GM21515 (cell line): ENCODE results near the gene OXSR1.
"Not testable (repeated sequence)": the region's sequence is repeated elsewhere in the genome, so short reads cannot be mapped to it uniquely, and the experiment has no call there.

Experiments used
- ATAC-seq: cut with Tn5 transposase; IDR thresholded peaks from one replicate; pipeline ENCODE4 v1.9.1; 2021; ENCODE audit not compliant: unreplicated experiment

Gene OXSR1

DNA sequence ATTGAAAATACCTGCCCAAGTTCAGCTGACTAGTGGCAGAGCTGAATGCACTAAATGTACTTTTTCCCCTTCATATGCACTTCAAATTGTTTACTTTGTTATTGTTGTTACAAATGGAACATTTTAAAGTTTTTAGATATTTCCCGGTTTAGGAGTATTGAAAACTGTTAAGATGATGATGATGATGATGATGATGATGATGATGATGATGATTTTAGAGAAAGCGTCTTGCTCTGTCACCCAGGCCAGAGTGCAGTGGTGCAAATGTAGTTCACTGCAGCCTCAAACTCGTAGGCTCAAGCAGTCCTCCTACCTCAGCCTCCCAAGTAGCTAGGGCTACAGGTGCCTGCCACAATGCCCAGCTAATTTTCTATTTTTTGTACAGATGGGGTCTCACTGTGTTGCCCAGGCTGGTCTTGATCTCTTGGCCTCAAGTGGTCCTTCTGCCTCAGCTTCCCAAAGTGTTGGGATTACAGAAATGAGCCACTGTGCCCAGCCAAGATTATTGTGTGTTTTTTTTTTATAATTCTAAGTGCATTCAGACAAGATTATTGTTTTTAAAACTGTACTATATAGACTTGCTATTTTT, 54.4 kb downstream of the OXSR1 start:
- no peak for ATAC-seq

DNA sequence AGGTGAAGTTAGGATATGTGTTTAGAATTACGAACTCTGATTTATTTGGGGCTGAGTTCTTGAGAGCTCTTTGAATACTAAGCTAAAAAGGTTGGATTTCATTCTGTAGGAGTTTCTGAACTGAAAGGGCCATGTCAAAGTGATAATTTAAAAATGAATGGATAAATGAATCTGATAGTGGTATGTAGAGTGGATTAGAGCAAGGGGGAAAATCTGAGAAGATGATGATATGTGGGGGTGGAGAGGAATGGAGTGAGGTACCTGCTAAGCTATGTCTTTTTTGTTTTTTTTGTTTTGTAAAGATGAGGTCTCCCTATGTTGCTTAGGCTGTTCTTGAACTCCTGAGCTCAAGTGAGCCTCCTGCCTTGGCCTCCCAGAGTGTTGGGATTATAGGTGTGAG, 55.7 kb downstream of the OXSR1 start:
- no peak for ATAC-seq

DNA sequence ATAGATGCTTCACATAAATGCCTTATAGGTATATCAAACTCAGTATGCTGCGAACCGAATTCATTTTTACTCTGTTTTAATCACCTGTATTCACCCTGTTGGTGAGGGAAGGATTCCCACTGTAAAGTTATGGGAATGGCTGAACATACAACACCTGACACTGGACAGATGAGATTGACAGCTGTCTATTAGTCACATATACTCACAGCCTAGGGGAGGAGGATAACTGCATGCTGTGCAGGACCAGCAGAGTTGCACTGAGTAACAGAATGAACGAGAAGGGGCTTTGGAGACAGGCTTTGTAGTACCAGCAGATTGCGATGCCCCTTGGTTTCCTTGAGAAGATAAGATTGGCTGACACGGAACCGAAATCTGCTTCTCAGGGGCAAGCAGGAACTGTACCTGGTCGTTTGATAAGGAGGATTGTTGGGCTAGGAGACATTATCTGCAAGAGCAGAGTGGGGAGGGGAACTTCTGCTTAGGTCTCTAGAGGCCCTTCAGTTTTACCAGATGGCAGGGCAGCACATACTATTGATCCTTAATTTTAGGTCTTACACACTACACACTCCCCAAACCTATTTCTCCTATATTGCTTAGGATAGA, 56.8 kb downstream of the OXSR1 start:
- ATAC-seq, result no peak

DNA sequence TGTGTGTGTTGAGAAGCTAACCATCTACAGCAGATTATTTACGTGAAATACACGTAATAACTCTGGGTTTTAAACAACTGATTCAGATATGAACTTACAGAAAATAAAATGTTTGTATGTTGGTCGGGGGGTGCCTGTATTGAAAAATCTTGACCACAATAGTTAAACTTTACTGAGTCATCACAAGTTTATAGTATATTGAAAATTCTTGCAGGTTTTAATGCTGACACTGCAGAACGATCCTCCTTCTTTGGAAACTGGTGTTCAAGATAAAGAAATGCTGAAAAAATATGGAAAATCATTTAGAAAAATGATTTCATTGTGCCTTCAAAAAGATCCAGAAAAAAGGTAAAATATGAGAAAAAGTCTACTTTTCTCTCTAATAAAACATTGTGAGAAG, 59.0 kb downstream of the OXSR1 start:
- ATAC-seq, result no peak

DNA sequence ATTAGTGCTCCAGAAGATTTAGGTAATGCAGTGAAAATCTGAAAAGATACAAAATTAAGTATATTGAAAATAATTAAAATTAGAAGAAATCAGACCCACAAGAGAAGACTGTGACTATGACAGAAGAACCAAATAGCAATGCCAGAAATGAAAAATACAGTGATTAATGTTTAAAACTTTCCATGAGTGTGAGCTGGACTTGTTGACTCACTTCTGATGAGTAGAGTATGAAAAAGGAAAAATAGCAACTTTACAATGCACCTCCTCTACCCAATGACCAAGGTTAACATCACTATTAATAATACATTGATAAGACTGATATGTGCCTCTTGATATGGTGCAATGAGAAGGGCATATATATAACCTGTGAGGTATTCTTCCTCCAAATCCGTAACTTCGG, 60.9 kb downstream of the OXSR1 start:
- no peak for ATAC-seq

DNA sequence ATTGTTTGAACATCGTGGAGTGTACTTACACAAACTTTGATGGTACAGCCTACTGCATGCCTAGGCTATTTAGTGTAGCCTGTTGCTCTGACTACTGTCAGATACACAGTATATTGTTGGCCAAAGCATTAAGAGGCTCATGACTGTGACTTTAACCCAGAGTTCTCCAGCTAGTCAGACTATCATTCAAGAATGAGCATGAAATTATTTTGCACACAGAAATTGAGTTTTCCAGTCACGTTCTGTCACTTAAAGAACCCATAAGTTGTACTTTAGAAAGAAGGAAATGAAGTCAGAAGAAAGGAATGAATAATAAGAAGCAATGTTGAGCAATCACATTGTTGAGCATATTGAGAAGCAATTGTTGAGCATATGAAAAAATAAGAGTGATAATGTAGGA, 62.7 kb downstream of the OXSR1 start:
- no peak for ATAC-seq

DNA sequence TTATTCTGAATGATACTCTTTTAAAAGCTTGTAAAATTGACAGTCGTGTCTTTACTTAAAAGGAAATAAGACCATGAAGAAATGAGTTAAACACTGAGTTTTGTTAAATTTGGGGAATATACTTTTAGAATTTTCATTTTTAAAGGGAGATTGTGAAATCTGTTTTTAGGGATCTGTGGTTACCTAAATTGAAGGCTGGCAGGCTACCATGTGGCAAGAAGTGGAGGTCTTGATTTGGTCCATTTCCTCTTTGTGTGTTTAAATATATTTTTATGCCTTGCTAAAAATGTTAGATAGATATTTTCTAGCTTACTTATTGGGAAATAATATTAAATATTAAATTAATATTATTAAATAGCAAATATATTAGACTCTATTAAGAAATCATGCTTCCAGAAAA, 63.7 kb downstream of the OXSR1 start:
- ATAC-seq, result no peak

DNA sequence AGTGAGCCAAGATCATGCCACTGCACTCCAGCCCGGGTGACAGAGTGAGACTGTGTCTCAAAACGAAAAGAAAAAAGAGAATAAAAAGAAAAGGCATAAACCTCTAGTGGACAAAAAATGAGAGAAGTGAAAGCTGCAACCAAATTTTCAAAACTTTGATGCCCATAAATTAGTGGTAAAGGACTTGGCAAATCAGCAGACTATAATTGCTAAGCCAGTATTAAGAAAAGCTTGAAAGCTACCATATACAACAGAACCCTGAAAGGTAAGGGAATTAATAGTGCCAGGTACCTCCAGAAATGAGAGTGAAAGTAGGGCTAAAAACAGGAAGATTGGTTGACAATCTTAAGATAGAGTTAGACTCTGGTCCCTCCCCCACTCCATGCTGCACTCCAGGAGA, 67.4 kb downstream of the OXSR1 start:
- no peak for ATAC-seq

DNA sequence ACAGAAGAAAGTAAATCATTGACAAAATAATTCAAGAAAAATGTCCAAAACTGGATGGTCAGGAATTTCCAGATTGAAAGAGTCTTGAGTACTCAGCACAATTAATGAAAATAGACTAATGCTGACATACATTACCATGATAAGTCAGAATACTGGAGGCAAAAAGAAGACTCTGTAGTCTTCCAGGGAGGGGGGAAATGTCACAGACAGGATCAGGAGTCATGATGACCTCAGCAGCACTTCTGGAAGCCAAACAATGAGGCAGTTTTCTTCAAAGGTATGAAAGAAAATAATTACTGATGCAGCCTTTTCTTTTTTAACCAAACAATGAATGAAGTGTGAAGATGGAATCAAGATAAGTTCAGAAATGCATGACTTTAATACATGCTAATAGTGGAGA, 70.1 kb downstream of the OXSR1 start:
- no peak for ATAC-seq

DNA sequence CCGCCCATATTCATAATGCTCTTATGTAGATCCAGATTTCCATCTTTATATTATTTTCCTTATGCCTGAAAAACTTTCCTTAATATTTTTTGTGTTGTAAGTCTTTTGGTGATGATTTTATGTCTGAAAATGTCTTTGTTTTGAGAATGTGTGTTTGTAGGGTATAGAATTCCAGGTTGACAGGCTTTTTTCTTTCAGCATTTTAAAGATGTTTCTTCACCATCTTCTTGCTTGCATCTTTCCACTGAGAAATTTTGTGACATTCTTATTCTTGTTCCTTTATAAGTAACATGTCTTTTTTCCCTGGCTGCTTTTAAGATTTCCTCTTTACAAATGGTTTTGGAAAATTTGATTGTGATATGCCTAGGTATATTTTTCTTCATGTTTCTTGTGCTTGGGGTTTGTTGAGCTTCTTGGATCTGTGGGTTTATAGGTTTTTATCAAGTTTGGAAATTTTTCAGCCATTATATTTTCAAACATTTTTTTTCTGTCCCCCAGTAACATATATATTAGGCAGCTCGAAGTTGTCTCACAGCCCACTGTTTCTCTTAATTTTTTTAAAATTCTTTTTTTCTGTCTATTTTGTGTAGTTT, 73.2 kb downstream of the OXSR1 start:
- no peak for ATAC-seq

DNA sequence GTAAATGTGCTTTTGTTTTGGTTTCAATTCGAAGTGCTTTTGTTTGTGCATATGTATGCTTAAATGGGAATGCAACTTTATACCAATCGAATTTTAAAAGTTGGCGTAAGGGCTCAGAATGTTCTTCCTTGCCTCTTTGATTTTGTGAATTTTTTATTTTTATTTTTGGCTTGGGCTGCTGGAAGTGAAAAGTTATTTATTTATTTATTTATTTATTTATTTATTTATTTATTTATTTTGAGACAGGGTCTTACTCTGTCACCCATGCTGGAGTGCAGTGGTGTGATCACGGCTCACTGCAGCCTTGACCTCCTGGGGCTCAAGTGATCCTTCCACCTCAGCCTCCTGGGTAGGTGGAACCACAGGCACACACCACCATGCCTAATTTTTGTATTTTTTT, 77.5 kb downstream of the OXSR1 start:
- not testable (repeated sequence) for ATAC-seq

DNA sequence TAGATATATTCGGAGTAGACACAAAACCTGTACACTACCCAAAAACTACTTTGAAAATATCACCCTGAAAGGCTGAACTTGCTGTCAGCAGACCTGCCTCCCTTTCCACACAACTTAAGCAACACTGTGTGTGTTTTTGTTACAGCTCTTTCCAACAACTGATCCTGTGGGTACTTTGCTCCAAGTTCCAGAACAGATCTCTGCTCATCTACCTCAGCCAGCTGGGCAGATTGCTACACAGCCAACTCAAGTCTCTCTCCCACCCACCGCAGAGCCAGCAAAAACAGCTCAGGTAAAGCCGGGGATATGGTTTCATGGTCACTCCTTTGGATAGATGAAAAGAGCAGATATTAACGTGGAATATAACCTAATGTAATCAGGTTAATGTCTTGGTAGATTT, 80.6 kb downstream of the OXSR1 start:
- ATAC-seq, result no peak

DNA sequence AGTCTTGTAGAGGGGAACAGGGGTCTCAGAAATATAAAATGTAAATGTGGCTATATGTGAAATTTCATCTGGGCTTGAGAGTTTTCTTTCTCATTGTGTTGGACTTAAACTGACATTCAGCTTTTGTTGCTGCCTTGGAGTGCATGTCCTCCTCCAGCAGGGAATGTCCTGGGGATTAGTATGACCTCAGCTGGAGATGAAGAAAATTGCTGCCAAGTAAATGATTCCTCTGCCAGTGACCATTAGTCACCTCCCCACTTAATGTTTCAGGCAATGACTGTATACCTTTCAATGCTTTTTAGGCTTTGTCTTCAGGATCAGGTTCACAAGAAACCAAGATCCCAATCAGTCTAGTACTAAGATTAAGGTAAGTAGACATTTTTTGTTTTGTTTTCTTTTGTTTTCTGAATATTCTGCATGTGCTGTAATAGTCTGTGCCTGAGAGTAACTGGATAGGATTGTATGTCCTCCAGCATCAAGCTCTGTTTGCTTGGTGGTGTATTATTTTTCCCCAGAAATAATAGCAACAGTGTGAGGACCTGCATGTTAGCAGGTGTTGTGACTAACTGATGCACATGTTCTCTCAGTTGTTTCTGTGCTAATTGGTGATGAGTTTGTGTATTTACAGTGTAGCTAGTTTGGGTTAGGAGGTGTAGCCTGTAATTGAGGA, 82.2 kb downstream of the OXSR1 start:
- no peak for ATAC-seq

DNA sequence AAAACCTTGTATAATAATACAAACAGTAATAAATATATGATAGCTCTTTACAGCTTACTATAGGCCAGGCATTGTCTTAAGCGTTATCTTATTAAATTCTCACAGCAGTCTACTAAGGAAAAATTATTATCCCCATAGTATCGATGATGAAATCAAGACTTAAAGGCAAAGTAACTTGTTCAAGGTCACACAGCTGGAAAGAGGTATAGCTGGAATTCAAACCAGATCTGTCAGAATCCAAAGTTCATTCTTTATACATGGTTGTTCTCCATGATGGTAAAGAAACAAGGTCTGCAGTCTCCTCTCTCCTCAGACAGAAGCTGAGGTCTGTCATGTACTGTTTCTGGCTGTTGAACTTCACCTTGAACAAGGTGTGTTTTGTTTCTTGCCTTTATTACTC, 84.9 kb downstream of the OXSR1 start:
- no peak for ATAC-seq

DNA sequence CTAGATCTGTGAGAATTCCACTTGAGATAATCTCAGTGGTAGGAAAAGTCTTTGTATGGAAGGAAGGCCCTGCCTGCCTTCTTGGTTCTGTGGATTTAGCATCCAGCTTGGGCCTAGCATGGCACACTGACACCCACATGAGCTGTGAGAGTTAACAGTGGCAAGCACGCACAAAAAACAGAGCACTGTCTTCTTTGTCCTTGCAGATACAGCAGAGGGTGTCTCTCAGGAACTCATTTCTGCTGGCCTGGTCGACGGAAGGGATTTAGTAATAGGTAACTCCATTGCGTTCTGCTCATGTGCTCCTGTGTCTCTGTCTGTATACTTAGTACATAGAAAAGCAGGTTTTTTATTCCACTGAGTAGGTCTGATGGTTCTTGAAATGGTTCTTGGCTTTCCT, 85.9 kb downstream of the OXSR1 start:
- ATAC-seq, result no peak

DNA sequence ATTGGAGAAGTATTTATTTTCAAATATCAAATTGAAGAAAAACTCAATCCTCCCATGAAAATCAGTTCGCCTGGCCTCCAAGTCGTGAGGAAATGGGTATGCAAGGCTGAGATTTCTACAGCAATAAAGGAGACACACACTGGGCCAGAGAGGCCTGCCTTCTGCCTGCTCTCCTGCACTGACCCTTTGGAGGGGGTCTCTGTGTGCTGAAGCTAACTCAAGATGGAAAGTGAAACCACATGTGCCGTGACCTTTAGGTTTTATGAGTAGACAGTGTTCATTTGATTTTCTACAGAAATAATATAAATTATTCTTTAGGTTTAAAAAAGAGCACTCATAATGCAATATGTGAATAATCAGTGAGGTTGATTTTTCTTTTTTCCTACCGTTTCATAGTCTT, 88.4 kb downstream of the OXSR1 start:
- ATAC-seq, result no peak

DNA sequence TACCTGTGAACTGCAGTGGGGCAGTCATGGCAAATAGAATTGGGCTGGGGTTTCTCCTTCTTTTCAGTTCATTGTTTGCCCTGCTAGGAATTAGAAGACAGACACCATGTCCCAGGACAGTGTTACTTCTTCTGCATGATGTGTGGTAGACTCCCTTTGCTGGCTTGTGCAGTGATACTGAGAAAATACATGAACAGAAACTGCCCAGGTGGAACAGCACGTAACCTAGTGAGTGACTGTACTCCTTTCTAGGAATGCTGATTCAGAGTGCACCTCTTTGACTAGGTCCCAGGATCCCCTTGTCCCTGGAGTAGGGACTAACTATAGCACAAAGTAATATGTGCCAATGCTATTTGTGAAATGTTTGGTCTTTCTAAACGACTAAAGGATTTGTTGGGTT, 89.5 kb downstream of the OXSR1 start:
- ATAC-seq, result no peak

DNA sequence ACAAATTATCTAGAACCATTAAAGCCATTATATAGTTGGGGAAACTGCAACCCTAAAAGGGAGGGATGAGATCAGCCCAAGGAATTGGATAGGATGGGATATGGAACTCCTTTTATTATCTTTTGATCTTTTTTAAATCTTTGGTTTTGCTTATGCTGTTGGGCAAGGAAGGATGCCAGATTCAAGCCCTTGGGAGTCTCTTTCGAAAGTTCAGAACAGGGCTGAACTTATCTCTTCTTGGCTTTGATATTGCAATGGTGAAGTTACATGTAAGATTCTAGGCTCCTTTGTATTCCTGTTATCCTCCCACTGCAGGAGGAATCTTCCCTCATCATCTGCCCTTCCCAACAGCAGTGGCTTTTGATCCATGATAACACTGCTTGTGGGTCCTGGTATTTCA, 90.3 kb downstream of the OXSR1 start:
- ATAC-seq, result no peak

DNA sequence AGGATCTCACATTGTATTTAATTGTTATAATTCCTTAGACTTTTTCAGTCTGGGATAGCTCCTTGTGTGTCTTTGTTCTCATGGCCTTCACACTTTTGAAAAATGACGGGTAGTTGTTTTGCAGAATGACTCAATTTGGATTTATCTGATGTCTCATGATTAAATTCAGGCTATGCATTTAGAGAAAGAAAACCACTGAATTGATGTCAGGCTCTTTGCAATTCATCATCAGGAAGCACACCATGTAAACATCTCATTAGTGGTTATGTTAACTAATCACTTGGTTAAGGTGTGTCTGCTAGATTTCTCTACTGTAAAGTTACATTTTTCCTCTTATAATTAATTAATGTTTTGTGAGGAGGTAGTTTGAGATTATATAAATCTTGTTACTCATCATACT, 92.2 kb downstream of the OXSR1 start:
- ATAC-seq, result no peak

DNA sequence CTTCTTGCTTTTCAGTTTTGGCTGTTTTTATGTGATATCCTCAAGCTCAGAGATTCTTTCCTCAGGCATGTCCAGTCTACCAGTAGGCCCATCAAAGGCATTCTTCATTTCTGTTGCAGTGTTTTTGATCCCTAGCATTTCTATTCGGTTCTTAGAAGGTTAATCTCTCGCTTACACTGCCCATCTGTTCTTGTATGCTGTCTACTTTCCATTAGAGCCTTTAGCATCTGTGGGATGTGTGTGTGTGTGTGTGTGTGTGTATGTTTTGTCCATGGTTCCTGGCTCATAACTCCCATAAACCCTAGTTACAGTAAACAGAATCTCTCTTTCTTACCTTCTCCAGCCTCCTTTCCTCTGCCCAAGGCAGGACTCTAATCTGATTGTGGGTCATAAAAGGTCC, 95.1 kb downstream of the OXSR1 start:
- no peak for ATAC-seq

DNA sequence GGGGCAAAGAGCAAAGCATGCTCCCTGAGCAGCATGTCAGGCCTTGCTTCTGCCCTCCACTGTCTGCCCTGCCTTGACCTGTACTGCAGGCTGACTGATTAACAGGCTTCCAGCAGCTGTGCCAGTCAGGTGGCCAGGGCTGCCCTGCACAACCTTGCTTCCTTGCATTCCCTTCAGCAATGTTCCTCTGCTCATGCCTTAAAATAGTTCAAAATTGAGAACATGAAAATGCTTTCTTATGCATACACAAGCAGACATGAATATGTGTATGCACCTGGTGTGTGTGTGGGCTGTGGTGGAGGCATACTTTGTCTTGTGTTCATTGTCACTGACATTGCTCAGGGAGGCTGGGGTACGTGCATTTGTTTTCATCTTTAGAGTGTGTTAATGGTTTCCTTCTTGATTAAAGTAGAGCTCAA, 99.0 kb downstream of the OXSR1 start:
- ATAC-seq, result no peak

DNA sequence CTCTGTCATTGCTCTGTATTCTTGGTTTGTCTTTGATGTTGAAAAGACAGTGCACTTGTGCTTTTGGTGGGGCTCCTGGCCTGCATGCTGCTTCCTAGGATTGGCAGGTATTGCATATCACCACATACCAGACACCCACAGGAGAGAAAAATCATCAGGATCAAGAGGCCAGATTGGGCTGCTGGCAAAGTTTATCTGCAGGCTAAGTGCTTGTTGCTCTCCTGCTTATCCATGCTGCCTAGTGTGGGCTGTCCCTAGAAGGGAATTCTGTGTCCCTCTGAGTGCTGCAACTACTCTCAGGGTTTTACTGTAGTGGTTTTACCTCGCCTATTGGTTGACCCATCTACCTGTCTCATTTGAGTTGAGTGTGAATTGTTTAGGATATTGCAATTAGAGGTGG, 99.4 kb downstream of the OXSR1 start:
- ATAC-seq, result no peak
